HG02798 (cell line): ENCODE results near the gene FBXO38.
"Not testable (repeated sequence)": the region's sequence is repeated elsewhere in the genome, so short reads cannot be mapped to it uniquely, and the experiment has no call there.

Source experiments
- ATAC-seq: cut with Tn5 transposase; IDR thresholded peaks from one replicate; pipeline ENCODE4 v1.9.1; 2021; ENCODE audit warnings: mild to moderate bottlenecking; ENCODE audit not compliant: unreplicated experiment, poor library complexity

Gene FBXO38

DNA sequence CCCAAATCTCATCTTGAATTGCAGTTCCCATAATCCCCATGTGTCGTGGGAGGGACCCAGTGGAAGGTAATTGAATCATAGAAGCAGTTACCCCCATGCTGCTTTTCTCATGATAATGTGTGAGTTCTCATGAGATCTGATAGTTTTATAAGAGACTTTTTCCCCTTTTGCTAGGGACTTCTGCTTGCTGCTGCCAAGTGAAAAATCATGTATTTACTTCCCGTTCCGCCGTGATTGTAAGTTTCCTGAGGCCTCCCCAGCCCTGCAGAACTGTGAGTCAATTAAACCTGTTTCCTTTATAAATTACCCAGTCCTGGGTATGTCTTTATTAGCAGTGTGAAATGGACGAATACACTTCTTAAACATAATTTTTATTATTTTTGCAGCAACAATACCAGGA lies 85.0 kb downstream of the FBXO38 start:
- ATAC-seq: not testable (repeated sequence)

DNA sequence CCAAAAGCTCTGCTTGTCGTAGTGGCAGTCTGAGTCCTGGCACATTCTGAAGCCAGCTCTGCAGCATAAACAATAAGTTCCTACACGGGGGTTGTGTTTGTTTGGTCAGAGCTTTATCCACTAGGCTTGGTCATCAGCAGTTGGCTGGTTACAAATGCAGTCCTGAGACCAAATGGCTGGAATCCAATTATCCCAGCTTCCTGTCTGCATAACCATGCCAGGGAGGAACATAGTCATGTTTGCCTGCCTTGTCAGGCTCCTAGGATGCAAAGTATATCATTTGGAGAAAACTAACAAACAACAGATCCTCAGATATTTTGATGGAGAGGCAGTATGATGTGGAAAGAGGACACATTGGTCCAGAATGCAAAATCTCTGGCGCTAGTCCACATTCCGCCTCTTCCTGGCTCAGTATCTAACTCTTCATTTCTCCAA lies 85.8 kb downstream of the FBXO38 start:
- no peak for ATAC-seq

DNA sequence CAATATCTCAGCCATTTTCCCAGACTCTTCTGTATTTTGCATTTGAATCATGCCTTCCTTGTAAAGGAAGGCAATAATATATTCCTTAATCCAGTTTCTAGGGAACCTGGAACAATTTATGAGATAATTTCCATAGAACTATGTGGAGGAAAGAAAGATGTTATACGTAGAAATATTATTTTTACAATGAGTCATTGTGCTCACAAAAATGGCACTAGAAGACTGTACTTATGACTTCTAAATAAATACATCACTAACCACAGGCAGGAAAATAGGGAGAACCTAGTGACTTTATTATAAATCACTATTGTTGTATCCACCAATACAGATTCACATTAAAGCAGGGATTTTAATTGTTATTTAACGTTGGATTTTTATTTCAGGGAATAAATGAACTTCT lies 87.6 kb downstream of the FBXO38 start:
- no peak for ATAC-seq

DNA sequence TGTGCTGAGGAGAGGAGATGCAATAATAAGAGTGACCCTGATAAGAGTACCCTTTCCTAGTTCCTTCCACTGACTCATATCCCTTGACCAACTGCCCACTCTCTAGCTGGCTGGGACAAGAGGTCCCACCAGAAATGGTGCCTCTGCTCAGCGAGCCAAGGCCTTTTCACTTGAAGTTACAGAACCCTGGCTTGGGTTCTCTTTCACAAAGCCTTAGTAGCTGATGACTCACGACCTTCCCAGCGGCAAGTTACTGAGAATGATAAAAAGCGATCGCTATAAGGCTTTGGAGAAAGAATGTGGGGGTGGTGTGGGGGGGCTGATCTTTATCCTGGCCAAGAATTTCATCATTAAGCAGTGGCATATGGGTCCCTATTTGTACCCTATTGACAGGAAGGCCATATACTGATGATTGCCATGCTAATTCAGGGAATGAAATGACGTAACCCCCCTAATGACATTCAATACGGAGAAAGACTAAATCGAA lies 90.3 kb downstream of the FBXO38 start:
- ATAC-seq: no peak

GRCh38 chr5:148476302-148476701 lies 92.5 kb downstream of the FBXO38 start:
- ATAC-seq: no peak

- no peak for ATAC-seq
Observed at GRCh38 chr5:148477429-148477828, 93.7 kb downstream of the FBXO38 start.

DNA sequence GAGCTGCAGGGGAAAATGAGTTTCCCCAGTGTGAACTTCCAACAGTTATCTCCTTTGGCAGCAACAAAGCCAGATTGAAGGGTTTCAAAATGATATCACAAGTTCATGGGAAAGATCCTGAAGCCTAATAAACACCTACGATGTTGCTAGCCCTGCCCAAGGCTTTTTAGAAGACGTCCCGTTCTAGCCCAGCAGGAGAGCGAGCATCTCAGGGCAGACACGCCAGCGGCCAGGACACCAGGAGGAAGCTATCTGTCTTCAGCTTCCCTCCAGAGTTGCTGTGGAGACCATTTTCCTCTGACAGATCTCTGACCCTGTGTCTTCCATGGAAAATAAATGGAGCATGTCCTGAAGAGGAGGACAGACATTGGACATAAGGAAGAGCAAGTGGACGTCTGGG lies 98.4 kb downstream of the FBXO38 start:
- ATAC-seq: no peak

DNA sequence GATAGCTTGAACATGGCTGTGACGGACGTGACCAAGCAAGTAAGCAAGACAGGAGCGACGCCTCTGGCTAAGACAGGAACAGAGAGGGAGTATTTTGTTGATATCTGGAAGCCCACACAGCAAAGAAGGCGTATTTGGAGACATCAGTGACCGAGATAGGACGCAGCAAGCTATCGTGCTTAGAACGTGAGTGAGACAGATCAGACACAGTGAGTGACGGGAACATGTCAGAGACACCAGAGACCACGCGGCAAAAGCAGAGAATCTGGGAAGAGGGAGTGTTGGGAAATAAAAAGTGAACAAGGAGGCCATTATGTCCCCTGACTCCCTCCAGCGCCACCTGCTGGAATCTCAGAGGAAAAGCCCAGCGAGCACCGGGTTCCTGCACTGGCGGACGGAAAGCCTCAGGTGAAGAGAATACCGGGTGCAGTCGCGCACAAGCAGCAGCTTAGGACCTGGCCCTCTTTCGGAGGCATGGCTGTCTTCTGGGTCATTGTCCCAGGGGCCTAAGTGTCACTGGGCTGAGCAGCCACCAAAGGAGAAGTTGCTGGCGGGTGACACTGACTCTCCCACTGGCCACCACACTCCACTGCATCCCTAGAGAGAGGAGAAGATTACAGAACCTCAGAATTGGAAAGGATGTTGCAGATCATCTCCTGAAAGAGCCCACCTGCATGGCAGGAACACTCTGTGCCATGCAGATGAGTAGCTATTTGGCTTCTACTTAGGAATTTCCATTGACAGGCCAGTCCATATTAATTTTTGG lies 99.1 kb downstream of the FBXO38 start:
- ATAC-seq: peak; percentile 84

- ATAC-seq: no peak
Observed at GRCh38 chr5:148483750-148484149, 100.0 kb downstream of the FBXO38 start.

GRCh38 chr5:148484651-148485050 lies 100.9 kb downstream of the FBXO38 start:
- ATAC-seq: no peak

- ATAC-seq: no peak
Observed at GRCh38 chr5:148486456-148486855, 102.7 kb downstream of the FBXO38 start.

DNA sequence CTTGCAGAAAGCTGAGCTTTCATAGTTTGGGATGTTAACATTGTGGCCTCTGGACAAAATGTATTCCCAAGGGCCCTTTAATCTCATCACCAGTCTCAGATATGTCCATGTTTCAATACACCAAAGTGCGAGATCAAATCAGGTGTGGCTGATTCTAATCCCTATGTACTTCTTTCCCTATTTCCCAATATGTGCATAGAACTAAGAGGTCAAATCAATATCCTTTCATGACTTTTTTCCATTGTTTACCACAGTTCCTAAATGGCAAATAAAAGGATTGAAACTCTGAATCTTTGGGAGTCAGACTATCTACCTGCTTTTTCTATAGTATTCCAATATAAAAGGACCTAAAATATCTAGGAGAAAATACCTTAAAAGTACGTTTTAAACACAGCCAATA lies 105.0 kb downstream of the FBXO38 start:
- no peak for ATAC-seq

DNA sequence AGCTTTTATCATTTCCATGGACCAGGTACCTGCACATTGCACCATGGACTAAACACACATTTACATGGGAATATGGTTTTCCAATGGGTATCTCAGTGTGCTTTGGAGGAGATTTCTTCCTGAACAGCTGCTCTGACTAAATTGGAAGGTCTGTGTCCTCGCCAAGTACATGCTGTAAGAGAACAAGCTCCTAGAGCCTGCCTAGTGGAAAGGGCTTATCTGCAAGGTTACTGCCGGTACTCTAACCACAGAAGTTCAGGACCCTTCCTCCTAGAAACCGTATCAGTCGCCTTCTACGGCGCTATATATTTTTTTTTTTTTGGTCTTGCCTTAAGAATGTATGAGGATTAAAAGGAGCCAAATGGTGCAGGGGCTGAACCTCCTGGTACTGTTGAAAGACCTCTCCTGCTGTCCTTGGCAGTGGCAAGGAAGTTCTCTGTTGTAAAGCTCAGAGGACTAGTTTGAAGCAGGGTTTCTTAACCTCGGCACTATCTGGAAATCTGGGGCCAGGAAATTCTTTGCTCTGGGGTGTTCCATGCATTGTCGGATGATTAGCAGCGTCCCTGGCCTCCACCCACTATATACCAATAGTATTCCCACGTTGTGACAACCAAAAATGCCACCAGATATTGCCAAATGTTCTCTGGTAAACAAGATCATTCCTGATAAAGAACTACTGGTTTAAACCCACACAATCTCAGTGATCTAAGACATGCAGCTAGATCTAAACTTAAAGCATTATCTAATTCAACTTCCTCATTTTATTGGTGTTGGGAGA lies 107.4 kb downstream of the FBXO38 start:
- ATAC-seq: no peak

- no peak for ATAC-seq
Observed at GRCh38 chr5:148491793-148492184, 108.0 kb downstream of the FBXO38 start.

GRCh38 chr5:148492351-148492750 lies 108.6 kb downstream of the FBXO38 start:
- ATAC-seq: no peak
